Neural progenitor cell (in vitro differentiated cells): ENCODE measurements around the gene AMIGO2. TPM values are rescaled to one million over a fixed set of nuclear protein-coding genes. Genes with fewer than 3 reads are reported as not detected.
A peak's percentile ranks its signal among the peaks of the same experiment; 100 is the strongest.

ENCODE experiments used
- DNase-seq: peaks from one replicate; pipeline ENCODE4 v3.0.0-alpha.2; 2016; ENCODE audit warnings: low spot score
- H2AFZ ChIP-seq: fragments of 200-600 bp; sonication (generic); replicated peaks from 2 replicates; pipeline ENCODE4 v1.6.1; 2016; ENCODE audit warnings: antibody characterized with exemption
- H3F3A ChIP-seq: fragments of 200-600 bp; sonication (generic); 2 replicates; pipeline ENCODE4 v1.6.1; 2016; ENCODE audit warnings: antibody characterized with exemption, low read depth
- H3K27ac ChIP-seq: fragments of 200-600 bp; sonication (generic); 2 replicates; pipeline ENCODE4 v1.5.1; 2016; ENCODE audit warnings: mild to moderate bottlenecking
- H3K27me3 ChIP-seq: fragments of 200-600 bp; sonication (generic); 2 replicates; pipeline ENCODE4 v1.6.1; 2016; ENCODE audit warnings: mild to moderate bottlenecking, moderate library complexity
- H3K36me3 ChIP-seq: fragments of 200-600 bp; sonication (generic); 2 replicates; pipeline ENCODE4 v1.5.1; 2016
- H3K4me1 ChIP-seq: fragments of 200-600 bp; sonication (generic); 2 replicates; pipeline ENCODE4 v1.6.1; 2016; ENCODE audit warnings: mixed run types
- H3K4me2 ChIP-seq: fragments of 200-600 bp; sonication (generic); 2 replicates; pipeline ENCODE4 v1.6.1; 2016
- H3K4me3 ChIP-seq: fragments of 200-600 bp; sonication (generic); 2 replicates; pipeline ENCODE4 v1.5.1; 2016
- H3K79me2 ChIP-seq: fragments of 200-600 bp; sonication (generic); 2 replicates; pipeline ENCODE4 v1.6.1; 2016; ENCODE audit warnings: low read depth
- H3K9ac ChIP-seq: fragments of 200-600 bp; sonication (generic); 2 replicates; pipeline ENCODE4 v1.6.1; 2016
- H3K9me3 ChIP-seq: fragments of 200-600 bp; sonication (generic); 2 replicates; pipeline ENCODE4 v1.5.1; 2016; ENCODE audit warnings: low read depth
- H4K20me1 ChIP-seq: fragments of 200-600 bp; sonication (generic); 2 replicates; pipeline ENCODE4 v1.6.1; 2016; ENCODE audit warnings: low read depth
- H3K27ac Mint-ChIP-seq: 3 replicates; pipeline ENCODE4 v1.8.0; 2021; ENCODE audit warnings: mixed read lengths
- H3K27me3 Mint-ChIP-seq: 2 replicates; pipeline ENCODE4 v1.8.0; 2022; ENCODE audit warnings: low read depth, mild to moderate bottlenecking, inconsistent platforms, moderate library complexity, mixed read lengths; ENCODE audit not compliant: insufficient read depth
- H3K36me3 Mint-ChIP-seq: 3 replicates; pipeline ENCODE4 v1.8.0; 2021; ENCODE audit warnings: mixed read lengths
- H3K4me1 Mint-ChIP-seq: 3 replicates; pipeline ENCODE4 v1.8.0; 2021; ENCODE audit warnings: mixed read lengths
- H3K4me3 Mint-ChIP-seq: 3 replicates; pipeline ENCODE4 v1.8.0; 2021; ENCODE audit warnings: mild to moderate bottlenecking, moderate library complexity, mixed read lengths
- H3K9me3 Mint-ChIP-seq: 3 replicates; pipeline ENCODE4 v1.8.0; 2020; ENCODE audit warnings: mixed read lengths
- EZH2 ChIP-seq: fragments of 200-600 bp; sonication (generic); IDR thresholded peaks from 2 replicates; pipeline ENCODE4 v1.6.1; 2017; ENCODE audit warnings: antibody characterized with exemption, mild to moderate bottlenecking, moderate library complexity
- EZH2phosphoT487 ChIP-seq: fragments of 200-600 bp; sonication (generic); IDR thresholded peaks from 2 replicates; pipeline ENCODE4 v1.6.1; 2017; ENCODE audit warnings: antibody characterized with exemption
- total RNA-seq: library from RNA; depleted of rRNA; stranded (reverse); fragments of >200 nt; gene quantifications from 2 replicates; pipeline ENCODE4 v1.2.3, GENCODE V29; 2015; ENCODE audit warnings: low replicate concordance
- TF ChIP-seq, protein P1 (sequence below): fragments of 200-600 bp; sonication (generic); IDR thresholded peaks from 2 replicates; pipeline ENCODE4 v1.5.1; 2017; ENCODE audit warnings: antibody characterized with exemption, mild to moderate bottlenecking

Gene AMIGO2
- total RNA-seq, 1 donor from 2014 or later, result 1.6 TPM

DNA sequence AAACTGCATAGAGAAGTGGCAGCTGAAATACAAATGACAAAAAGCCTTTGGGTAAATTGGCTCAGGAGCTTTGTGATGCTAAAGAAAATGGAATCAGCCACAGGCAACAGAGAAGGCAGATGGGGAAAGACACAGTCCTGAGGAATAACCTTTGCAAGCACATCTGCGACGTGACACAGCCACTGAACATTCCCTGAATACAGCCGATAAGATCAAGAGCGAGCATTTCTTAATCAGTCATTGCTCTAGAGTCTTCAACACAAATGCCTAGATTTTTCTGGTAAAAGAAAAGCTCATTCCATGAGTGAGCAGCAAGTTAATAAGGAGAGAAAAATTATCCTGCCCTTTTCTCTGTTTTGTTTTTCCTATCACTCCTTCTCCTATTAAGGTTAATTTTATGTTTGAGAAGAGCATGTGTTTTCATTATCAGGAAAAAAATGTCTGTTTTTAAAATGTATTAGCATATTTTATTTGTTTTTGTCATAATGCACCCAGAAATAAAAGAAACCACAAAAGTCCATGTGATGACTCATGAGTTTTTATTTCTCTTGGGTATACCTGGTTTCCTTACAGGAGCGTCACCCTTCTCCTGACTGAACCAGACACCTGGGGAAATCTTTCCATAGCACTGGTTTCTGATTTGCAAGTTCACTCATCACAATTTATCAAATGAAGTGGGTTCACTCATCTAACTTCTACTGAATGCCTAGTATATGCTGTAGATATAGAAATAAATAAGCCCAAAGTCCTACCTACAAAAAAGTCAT lies 45.8 kb downstream of the AMIGO2 start:
- Histone ChIP-seq H3K27me3 (no peaks in the 10 kb centered on the region), H3K36me3 (no peaks in the 10 kb centered on the region), H3K79me2 (no peaks in the 10 kb centered on the region), H3K27ac (no peak overlapping the region), H3K9me3 (no peaks in the 10 kb centered on the region), H3K9ac (no peak overlapping the region), H3F3A (no peaks in the 10 kb centered on the region), H3K4me3 (no peak overlapping the region), H3K4me2 (no peak overlapping the region), H3K4me1 (no peaks in the 10 kb centered on the region), H4K20me1 (no peaks in the 10 kb centered on the region), H2AFZ (no peak overlapping the region)
- Mint-ChIP-seq H3K36me3 (no peaks in the 10 kb centered on the region), H3K9me3 (no peaks in the 10 kb centered on the region), H3K27me3 (peaks cover 2% of the 10 kb centered on the region), H3K27ac (no peak overlapping the region), H3K4me3 (no peak overlapping the region), H3K4me1 (no peaks in the 10 kb centered on the region)
- no peak for DNase-seq
- TF ChIP-seq EZH2phosphoT487 (no peak), EZH2 (no peak)
- TF ChIP-seq, protein P1, sequence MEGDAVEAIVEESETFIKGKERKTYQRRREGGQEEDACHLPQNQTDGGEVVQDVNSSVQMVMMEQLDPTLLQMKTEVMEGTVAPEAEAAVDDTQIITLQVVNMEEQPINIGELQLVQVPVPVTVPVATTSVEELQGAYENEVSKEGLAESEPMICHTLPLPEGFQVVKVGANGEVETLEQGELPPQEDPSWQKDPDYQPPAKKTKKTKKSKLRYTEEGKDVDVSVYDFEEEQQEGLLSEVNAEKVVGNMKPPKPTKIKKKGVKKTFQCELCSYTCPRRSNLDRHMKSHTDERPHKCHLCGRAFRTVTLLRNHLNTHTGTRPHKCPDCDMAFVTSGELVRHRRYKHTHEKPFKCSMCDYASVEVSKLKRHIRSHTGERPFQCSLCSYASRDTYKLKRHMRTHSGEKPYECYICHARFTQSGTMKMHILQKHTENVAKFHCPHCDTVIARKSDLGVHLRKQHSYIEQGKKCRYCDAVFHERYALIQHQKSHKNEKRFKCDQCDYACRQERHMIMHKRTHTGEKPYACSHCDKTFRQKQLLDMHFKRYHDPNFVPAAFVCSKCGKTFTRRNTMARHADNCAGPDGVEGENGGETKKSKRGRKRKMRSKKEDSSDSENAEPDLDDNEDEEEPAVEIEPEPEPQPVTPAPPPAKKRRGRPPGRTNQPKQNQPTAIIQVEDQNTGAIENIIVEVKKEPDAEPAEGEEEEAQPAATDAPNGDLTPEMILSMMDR, result no peak

DNA sequence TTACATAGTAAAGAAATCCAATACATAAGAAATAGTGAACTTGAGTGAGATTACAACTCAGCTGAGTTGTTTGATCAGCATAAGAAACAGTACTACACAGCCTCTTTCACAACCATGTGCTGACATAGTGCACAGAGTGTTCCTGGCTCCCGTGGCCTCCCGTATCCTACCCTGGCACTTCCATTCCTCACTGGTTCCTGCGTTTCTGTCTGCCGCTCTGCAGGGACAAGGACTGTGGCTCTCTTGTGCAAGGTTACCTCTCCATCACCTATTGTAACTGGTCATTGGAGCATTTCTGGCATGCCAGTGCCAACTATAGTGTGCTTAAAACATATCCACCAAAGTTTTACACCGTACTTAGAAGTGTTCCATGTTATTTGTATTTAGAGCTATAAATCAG lies 46.7 kb downstream of the AMIGO2 start:
- DNase-seq, result no peak
- TF ChIP-seq, protein P1, result no peak
- TF ChIP-seq EZH2phosphoT487, result no peak
- no peak for TF ChIP-seq EZH2
- Histone ChIP-seq H3K79me2 (no peaks in the 10 kb centered on the region), H3F3A (no peaks in the 10 kb centered on the region), H3K27ac (no peak overlapping the region), H3K9ac (no peak overlapping the region), H3K9me3 (no peaks in the 10 kb centered on the region), H2AFZ (no peak overlapping the region), H3K36me3 (no peaks in the 10 kb centered on the region), H3K4me2 (no peak overlapping the region), H3K4me1 (no peaks in the 10 kb centered on the region), H3K4me3 (no peak overlapping the region), H3K27me3 (no peaks in the 10 kb centered on the region), H4K20me1 (no peaks in the 10 kb centered on the region)
- no peak overlapping the region for H3K27ac Mint-ChIP-seq
- no peak overlapping the region for H3K4me3 Mint-ChIP-seq
- H3K36me3 Mint-ChIP-seq, result no peaks in the 10 kb centered on the region
- no peaks in the 10 kb centered on the region for H3K9me3 Mint-ChIP-seq
- no peaks in the 10 kb centered on the region for H3K4me1 Mint-ChIP-seq
- peaks cover 2% of the 10 kb centered on the region for H3K27me3 Mint-ChIP-seq

DNA sequence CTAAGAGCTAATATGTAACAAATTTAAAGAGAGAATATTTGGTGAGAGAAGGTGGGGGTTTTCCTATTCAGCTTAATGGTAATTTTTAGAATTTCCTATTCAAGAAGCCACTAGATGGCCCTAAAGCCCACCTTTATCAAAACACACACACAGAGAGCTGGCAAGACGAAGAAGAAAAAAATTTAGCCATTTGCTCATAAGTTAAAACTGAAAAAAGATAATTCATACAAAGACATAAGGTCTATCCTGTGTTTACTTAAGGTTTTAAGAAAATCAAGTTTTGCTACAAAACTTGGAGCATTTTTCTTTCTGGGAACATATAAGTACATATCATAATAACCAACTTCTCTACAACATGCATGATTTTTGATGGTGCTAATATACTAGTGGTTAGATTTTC lies 47.1 kb downstream of the AMIGO2 start:
- Histone ChIP-seq H3K4me1 (no peaks in the 10 kb centered on the region), H3K79me2 (no peaks in the 10 kb centered on the region), H3K9ac (no peak overlapping the region), H3K4me3 (no peak overlapping the region), H4K20me1 (no peaks in the 10 kb centered on the region), H3K4me2 (no peak overlapping the region), H3K27ac (no peak overlapping the region), H3K9me3 (no peaks in the 10 kb centered on the region), H2AFZ (no peak overlapping the region), H3F3A (no peaks in the 10 kb centered on the region), H3K27me3 (no peaks in the 10 kb centered on the region), H3K36me3 (no peaks in the 10 kb centered on the region)
- peak; percentile 59 for DNase-seq
- no peaks in the 10 kb centered on the region for H3K9me3 Mint-ChIP-seq
- H3K4me1 Mint-ChIP-seq, result no peaks in the 10 kb centered on the region
- no peak overlapping the region for H3K4me3 Mint-ChIP-seq
- peaks cover 2% of the 10 kb centered on the region for H3K27me3 Mint-ChIP-seq
- H3K36me3 Mint-ChIP-seq, result no peaks in the 10 kb centered on the region
- H3K27ac Mint-ChIP-seq, result no peak overlapping the region
- TF ChIP-seq EZH2, result no peak
- TF ChIP-seq, protein P1, result peak; percentile 75
